ENCODE results near the gene HEATR9.
A peak's percentile ranks its signal among the peaks of the same experiment; 100 is the strongest.

HEATR9 gene

GRCh38 chr17:35812456-35812855 is 56.2 kb downstream of the HEATR9 start:
- Histone ChIP-seq H3K4me2 (ENCODE audit: low read depth, low read length, poor library complexity, severe bottlenecking) (peak overlapping the region; percentile 90), H3K4me3 (ENCODE audit: low read length, poor library complexity, severe bottlenecking) (peak overlapping the region; percentile 89), H4K20me1 (ENCODE audit: insufficient read depth, low read length, poor library complexity, severe bottlenecking) (peaks cover 81% of the 10 kb centered on the region), H3K9ac (ENCODE audit: low read depth, low read length, poor library complexity, severe bottlenecking) (no peak overlapping the region), H3K79me2 (ENCODE audit: insufficient read depth, low read length) (peaks cover 81% of the 10 kb centered on the region), H3K27me3 (ENCODE audit: insufficient read depth, low read length, poor library complexity, severe bottlenecking) (no peaks in the 10 kb centered on the region), H3K9me2 (replicated peaks; ENCODE audit: low read depth, low read length) (no peaks in the 10 kb centered on the region), H3K36me3 (ENCODE audit: insufficient read depth, low read length) (peaks cover 3% of the 10 kb centered on the region; the same call in 1 of the 2 replicates), H3K9me3 (ENCODE audit: insufficient read depth, low read depth, low read length) (no peaks in the 10 kb centered on the region), H2AFZ (ENCODE audit: low read length) (no peak overlapping the region), H3F3A (ENCODE audit: low read depth) (0 out of 2 replicates have a peak, but pooled peaks cover 4% of the 10 kb centered on the region), H3K4me1 (ENCODE audit: insufficient read depth, low read length, poor library complexity, severe bottlenecking) (peaks cover 48% of the 10 kb centered on the region)
- TF ChIP-seq, protein P1, sequence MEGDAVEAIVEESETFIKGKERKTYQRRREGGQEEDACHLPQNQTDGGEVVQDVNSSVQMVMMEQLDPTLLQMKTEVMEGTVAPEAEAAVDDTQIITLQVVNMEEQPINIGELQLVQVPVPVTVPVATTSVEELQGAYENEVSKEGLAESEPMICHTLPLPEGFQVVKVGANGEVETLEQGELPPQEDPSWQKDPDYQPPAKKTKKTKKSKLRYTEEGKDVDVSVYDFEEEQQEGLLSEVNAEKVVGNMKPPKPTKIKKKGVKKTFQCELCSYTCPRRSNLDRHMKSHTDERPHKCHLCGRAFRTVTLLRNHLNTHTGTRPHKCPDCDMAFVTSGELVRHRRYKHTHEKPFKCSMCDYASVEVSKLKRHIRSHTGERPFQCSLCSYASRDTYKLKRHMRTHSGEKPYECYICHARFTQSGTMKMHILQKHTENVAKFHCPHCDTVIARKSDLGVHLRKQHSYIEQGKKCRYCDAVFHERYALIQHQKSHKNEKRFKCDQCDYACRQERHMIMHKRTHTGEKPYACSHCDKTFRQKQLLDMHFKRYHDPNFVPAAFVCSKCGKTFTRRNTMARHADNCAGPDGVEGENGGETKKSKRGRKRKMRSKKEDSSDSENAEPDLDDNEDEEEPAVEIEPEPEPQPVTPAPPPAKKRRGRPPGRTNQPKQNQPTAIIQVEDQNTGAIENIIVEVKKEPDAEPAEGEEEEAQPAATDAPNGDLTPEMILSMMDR (conservative IDR thresholded peaks at IDR 0.05; ENCODE audit: low read length) = no peak
- no peak for TF ChIP-seq EZH2phosphoT487 (IDR thresholded peaks at IDR 0.05; ENCODE audit: borderline replicate concordance)

DNA sequence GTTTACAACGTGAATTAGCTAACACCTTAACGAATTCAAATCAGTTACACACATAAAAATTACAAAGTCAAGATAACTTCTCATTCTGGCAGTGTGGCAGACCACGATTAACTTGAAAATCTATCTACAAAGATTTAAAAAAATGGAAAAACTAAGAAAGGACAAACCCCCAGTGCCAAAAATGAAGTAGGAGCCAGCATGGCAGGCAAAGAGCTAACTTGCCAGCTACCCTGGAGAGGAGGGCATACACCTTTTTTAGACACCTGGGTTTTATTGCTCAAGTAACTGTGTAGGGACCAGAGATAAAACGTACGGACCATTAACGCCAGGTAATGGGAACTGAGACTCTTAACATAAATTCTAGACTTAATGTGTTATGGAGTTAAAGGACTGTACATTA is 56.9 kb downstream of the HEATR9 start:
- Histone ChIP-seq H3F3A (ENCODE audit: low read depth) (0 out of 2 replicates have a peak, but pooled peaks cover 4% of the 10 kb centered on the region), H3K9me2 (replicated peaks; ENCODE audit: low read depth, low read length) (no peaks in the 10 kb centered on the region), H2AFZ (ENCODE audit: low read length) (no peak overlapping the region), H3K79me2 (ENCODE audit: insufficient read depth, low read length) (peaks cover 74% of the 10 kb centered on the region), H3K4me3 (ENCODE audit: low read length, poor library complexity, severe bottlenecking) (peak overlapping the region; percentile 89), H3K4me1 (ENCODE audit: insufficient read depth, low read length, poor library complexity, severe bottlenecking) (peaks cover 41% of the 10 kb centered on the region), H3K4me2 (ENCODE audit: low read depth, low read length, poor library complexity, severe bottlenecking) (peak overlapping the region; percentile 90), H3K9me3 (ENCODE audit: insufficient read depth, low read depth, low read length) (no peaks in the 10 kb centered on the region), H3K9ac (ENCODE audit: low read depth, low read length, poor library complexity, severe bottlenecking) (peak overlapping the region; percentile 91), H3K36me3 (ENCODE audit: insufficient read depth, low read length) (peaks cover 3% of the 10 kb centered on the region; the same call in 1 of the 2 replicates), H3K27me3 (ENCODE audit: insufficient read depth, low read length, poor library complexity, severe bottlenecking) (no peaks in the 10 kb centered on the region), H4K20me1 (ENCODE audit: insufficient read depth, low read length, poor library complexity, severe bottlenecking) (peaks cover 74% of the 10 kb centered on the region)
- no peak for TF ChIP-seq EZH2phosphoT487 (IDR thresholded peaks at IDR 0.05; ENCODE audit: borderline replicate concordance)
- TF ChIP-seq, protein P1 (conservative IDR thresholded peaks at IDR 0.05; ENCODE audit: low read length) = no peak

- Histone ChIP-seq H3K4me2 (ENCODE audit: low read depth, low read length, poor library complexity, severe bottlenecking) (peak overlapping the region; percentile 90), H3K36me3 (ENCODE audit: insufficient read depth, low read length) (0 out of 2 replicates have a peak, but pooled peaks cover 3% of the 10 kb centered on the region), H3K27me3 (ENCODE audit: insufficient read depth, low read length, poor library complexity, severe bottlenecking) (no peaks in the 10 kb centered on the region), H3K4me1 (ENCODE audit: insufficient read depth, low read length, poor library complexity, severe bottlenecking) (peaks cover 37% of the 10 kb centered on the region), H4K20me1 (ENCODE audit: insufficient read depth, low read length, poor library complexity, severe bottlenecking) (peaks cover 56% of the 10 kb centered on the region), H3K79me2 (ENCODE audit: insufficient read depth, low read length) (peaks cover 56% of the 10 kb centered on the region), H3K9me3 (ENCODE audit: insufficient read depth, low read depth, low read length) (no peaks in the 10 kb centered on the region), H3K9ac (ENCODE audit: low read depth, low read length, poor library complexity, severe bottlenecking) (peak overlapping the region; percentile 91), H3K9me2 (replicated peaks; ENCODE audit: low read depth, low read length) (no peaks in the 10 kb centered on the region), H3K4me3 (ENCODE audit: low read length, poor library complexity, severe bottlenecking) (peak overlapping the region; percentile 89), H3F3A (ENCODE audit: low read depth) (0 out of 2 replicates have a peak, but pooled peaks cover 2% of the 10 kb centered on the region), H2AFZ (ENCODE audit: low read length) (0 out of 2 replicates have a peak overlapping the region, but pooled peaks have one; percentile 67)
- no peak for TF ChIP-seq EZH2phosphoT487 (IDR thresholded peaks at IDR 0.05; ENCODE audit: borderline replicate concordance)
- TF ChIP-seq, protein P1 (conservative IDR thresholded peaks at IDR 0.05; ENCODE audit: low read length) = no peak
These were observed 58.7 kb downstream of the HEATR9 start for GRCh38 chr17:35809855-35810461.

Data from Loucy (cell line).